Stimulated activated CD8-positive, alpha-beta memory T cell treated with anti-CD3 and anti-CD28 coated beads, Interleukin-15, amount 100 ng/mL, for 24 hours (primary cell): ENCODE results near the gene SRRM3.
"Not testable (repeated sequence)": the region's sequence is repeated elsewhere in the genome, so short reads cannot be mapped to it uniquely, and the experiment has no call there.

ENCODE experiments used
- DNase-seq: peaks from one replicate; pipeline ENCODE4 v3.0.0-alpha.2; 2020; ENCODE audit warnings: low read depth

SRRM3 gene

GRCh38 chr7:76265299-76265698, 63.6 kb downstream of the SRRM3 start:
- no peak for DNase-seq

DNA sequence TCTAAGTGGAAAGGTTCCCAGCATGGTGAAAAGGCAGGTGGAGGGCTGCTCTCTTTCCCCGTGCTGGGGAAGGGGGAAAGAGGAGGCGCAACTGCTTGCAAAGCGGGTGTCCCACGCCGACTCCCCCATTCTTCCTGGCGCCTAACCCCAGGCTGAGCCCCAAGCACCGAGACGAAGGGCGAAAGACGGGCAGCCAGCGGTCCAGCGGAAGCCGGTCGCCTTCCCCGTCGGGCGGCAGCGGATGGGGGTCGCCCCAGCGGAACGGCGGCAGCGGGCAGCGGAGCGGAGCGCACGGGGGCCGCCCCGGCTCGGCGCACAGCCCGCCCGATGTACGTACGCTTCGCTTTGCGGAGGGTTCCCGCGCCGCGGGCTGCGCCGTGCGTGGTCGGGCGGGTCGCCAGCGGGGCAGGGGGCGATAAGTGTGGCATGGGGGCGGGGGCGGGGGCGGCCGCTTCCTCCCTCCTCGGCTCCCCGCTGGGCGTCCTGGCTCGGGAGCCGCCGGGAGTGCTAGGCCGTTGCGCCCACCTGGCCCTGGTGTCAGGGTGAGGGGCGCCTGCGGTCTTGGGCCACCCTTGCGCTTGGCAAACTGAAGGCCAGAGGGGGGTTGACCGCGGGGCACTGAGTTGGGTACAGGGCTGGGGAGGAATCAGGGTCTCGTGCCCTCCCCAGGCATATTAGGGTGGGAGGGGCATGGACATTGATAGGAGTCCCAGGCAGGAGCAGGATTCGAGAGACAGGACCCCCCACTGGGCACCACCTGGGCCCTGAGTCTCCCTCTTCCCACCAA, 65.6 kb downstream of the SRRM3 start:
- DNase-seq: no peak

DNA sequence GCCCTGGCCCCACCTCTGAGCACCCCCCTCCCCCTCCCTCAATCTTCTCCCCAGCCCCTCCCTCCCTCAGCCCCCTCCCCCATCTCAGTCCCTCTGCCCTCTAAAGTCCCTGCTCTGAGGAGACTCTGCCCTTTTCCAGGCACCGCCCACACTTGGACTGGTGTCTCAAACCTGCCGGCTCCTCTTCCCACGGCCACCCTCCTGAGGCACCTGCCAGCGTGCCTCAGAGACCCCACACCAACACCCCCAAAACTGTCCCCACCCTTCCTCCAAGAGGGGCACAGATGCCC, 66.1 kb downstream of the SRRM3 start:
- DNase-seq: no peak

GRCh38 chr7:76268376-76268775, 66.7 kb downstream of the SRRM3 start:
- no peak for DNase-seq

DNA sequence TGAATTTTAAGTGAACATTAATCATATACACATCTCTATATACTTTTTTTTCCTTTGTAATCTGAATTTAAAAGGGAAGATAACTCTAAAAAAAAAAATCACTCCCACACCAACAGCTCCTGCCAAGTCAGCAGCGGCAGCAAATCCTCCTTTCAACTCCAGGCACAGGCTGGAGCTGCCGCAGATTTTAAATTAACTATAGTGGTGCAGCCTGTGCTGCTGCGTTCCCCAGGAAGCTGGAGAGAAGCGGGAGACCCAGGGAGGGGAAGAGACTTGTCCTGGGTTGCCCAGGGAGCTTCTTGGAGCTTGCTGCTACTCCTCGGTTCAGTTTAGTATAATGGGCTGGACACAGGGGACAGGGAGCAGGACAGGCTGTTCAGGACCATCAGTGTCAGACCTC, 68.2 kb downstream of the SRRM3 start:
- DNase-seq: no peak

DNA sequence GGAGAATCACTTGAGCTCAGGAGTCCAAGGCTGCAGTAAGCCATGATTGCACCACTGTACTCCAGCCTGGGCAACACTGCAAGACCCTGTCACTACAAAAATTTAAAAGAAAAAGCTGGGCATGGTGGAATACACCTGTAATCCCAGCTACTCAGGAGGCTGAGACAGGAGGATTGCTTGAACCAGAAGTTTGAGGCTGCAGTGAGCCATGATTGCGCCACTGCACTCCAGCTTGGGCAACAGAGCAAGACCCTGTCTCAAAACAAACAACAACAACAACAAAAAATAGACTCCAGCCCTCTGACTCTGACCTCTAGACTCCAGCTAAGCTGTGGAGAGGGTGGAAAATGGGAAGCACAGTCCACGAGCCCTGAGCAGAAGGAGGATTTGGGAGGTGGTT, 69.7 kb downstream of the SRRM3 start:
- DNase-seq: not testable (repeated sequence)

DNA sequence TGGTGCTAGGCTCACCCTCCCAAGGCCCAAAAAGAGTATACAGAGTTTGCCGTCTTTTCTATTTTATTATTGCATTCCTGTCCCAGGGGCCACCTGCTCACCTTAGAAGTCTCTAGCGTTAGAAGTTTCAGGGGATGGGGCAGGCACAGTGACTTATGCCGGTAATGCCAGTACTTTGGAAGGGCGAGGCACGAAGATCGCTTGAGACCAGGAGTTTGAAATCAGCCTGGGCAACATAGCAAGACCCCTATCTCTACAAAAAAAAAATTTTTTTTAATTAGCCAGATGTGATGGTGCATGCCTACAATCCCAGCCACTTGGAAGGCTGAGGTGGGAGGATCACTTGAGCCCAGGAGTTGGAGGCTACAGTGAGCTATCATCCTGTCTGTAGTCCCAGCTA, 70.4 kb downstream of the SRRM3 start:
- no peak for DNase-seq

- no peak for DNase-seq
These were observed 71.3 kb downstream of the SRRM3 start for GRCh38 chr7:76272851-76273497.

GRCh38 chr7:76273503-76273902, 71.8 kb downstream of the SRRM3 start:
- no peak for DNase-seq

DNA sequence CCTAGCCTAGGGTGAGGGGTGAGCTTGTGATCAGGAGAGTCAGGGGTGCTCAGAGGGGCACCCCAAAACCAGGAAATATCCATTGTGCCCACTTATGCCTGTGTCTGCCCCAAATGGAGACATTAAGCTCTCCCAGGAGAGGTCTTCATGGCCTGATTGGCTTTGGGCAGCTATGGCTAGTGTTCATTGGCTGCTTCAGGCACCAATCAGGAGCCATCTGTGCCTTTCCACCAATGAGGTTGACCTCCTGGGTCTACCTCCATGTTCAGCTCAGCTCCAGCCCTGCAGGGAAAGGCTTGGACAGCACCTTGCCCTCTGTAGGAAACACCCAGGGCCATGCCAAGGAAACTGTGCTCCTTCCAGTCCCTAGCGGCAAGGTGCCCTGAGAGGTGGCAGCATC, 76.8 kb downstream of the SRRM3 start:
- DNase-seq: no peak

DNA sequence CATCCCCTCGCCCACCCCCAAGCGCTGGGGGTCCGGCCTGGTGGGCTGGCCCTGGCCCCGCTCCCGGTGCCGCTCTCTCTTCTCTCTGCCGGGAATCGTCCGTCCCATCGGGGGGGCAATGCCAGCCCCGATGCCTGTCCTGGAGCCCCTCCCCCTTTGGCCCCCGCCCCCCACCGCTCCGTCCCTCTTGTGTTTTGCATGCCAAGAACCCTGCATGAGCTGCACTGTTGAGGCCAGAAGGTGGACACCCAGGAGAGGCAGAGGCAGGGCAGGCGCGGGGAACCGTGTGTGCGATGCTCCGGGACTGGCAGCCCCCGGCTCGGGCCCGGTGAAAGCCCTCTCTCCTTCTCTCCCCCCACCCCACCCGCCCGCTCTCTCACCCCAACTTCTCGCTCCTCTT, 78.7 kb downstream of the SRRM3 start:
- DNase-seq: no peak

DNA sequence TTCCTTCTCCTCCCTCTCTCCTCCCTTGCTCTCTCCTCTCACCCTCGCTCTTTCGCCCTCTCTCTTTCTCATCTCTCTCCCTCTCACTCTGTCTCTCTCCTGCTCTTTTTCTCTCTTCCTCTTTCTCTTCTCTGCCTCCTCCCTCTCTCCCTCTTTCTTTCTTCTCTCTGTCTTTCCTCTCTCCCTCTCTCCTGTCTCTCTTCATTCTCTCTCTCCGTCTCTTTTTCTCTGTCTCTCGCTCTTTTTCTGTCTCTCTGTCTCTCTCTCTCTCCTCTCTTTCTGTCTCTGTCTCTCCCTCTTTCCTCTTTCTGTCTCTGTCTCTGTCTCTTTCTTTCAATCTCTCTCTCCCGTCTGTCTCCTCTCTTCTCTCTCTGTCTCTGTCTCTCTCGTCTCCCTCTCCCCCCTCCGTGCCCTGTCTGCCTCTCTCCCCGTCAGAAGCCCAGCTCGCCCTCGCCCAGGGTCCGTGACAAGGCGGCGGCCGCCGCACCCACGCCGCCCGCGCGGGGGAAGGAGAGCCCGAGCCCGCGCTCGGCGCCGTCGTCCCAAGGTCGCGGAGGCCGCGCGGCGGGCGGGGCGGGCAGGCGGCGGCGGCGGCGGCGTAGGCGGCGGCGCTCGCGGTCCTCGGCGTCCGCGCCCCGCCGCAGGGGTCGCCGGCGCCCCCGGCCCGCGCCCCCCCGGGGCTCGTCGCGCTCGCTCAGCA, 79.5 kb downstream of the SRRM3 start:
- DNase-seq: no peak

GRCh38 chr7:76281706-76282343, 80.1 kb downstream of the SRRM3 start:
- DNase-seq: no peak

- no peak for DNase-seq
These were observed 80.9 kb downstream of the SRRM3 start for GRCh38 chr7:76282344-76283253.

DNA sequence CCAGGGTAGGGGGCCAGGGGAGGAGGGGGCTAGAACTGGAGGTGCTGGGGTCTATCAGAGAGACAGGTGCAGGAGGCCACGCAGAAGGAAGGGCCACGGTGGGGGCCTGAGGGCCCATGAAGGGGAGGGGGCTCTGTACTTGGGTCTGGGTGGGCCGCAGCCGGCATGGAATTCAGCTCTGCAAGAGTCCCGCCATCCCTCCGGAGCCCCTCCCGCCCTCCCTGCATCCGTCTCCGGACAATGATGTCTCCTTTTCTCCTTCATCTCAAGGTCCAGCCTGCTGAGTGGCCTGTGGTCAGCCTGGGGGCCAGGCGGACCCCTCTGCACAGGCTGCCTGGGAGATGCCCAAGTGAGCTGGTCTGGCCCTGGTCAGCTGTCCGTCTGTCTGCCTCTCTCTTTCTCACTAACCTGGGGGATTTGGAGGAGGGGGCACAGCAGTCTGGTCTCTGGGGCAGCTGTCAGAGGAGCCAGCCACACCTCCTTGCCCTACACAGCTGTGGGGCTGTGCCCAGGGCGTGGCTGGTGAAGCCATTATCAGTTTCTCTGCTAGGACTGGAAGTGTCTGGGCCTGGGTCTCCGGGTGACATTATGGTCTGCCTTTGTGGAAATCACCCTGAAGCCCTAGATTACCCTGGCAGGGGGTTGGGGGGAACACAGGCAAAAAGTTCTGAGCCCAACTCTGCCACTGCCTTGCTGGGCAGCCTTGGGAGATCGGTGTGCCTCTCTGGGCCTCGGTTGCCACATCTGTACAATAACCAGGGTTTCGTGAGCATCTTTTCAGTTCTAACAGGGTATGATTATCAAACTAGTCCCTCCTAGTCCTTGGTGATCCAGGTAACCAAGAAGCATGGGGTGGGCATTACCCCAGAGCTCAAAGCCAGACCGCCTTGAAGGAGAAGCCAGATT, 81.8 kb downstream of the SRRM3 start:
- no peak for DNase-seq

DNA sequence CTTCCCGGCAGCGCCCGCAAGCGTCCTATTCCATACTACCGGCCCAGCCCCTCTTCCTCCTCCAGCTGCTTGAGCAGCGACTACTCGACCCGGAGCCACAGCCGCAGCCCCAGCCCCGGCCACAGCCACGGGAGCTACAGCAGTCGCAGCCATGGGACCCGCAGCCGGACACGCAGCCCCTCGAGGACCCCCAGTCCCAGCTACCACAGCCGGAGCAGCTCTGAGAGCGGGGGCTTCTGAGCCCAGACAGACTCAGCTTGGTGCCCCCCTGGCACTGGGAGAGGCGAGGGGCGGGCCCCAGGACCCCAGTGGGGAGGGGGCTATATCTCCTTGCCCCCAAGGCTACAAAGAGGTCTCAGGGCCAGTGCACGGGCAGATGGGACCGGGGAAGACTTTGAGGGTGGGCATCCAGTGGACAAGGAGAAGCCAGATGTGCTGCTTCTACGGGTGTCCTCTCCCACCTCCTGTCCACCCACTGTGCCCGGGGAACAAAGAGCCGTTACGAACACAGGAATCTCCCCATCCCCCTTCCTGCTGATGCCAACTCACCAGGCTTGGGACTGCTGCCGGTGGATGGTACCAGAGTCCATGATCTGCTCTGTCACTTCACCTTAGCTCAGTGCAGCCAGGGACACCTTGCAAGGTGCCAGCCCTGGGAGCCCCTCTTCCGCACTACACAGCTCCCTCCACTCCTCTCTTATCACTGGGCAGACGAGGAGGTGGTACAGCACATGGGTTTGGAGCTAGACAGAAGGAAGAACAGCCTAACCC, 84.1 kb downstream of the SRRM3 start:
- DNase-seq: no peak

GRCh38 chr7:76286842-76287403, 85.2 kb downstream of the SRRM3 start:
- no peak for DNase-seq

DNA sequence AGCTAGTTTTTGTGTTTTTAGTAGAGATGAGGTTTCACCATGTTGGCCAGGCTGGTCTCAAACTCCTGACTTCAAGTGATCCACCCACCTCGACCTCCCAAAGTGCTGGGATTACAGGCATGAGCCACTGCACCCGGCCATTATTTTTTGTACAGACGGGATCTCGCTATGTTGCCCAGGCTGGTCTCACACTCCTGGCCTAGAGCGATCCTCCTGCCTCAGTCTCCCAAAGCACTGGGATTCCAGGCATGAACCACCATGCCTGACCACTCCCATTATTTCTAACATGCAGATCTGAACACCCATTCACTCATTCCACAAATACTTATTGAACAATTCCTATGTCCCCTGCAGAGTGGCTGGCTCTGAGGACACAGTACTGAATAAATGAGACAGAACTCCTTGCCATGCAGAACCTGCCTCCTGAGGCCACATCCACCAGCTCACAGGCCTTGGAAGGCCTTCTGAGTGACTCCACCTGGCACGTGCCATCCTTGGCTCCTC, 89.2 kb downstream of the SRRM3 start:
- DNase-seq: not testable (repeated sequence)
